HEK293 (cell line): ENCODE results near the gene FOXO1.

Experiments
- CTCF ChIA-PET: fragments of 350-600 bp; formaldehyde crosslinking; extraction: SDS; loops from one replicate; lab custom pipeline; 2021; ENCODE audit warnings: antibody characterized with exemption; lab: Yijun Ruan, JAX
- POLR2A ChIA-PET: fragments of 300-600 bp; formaldehyde crosslinking; extraction: SDS; loops from one replicate; lab custom pipeline; 2020; ENCODE audit warnings: antibody characterized with exemption, inconsistent platforms; lab: Yijun Ruan, JAX
- H3K27ac ChIP-seq: fragments of 200-500 bp; sonication (Bioruptor generic); 2 replicates; pipeline ENCODE4 v1.5.1; 2014; ENCODE audit warnings: low read depth, low read length, control low read depth, inconsistent platforms; ENCODE audit errors: extremely low read depth
- H3K36me3 ChIP-seq, 2 experiments: fragments of 200-500 bp in 1 of 2; sonication (Bioruptor generic) in 1 of 2; 1 replicate in 1 of 2; 2 replicates in 1 of 2; pipeline ENCODE4 v1.5.1; 2014 to 2017; ENCODE audit warnings: inconsistent platforms in 2 of 2, low read length in 2 of 2; ENCODE audit not compliant: control insufficient read depth in 2 of 2, insufficient read depth in 1 of 2
- H3K4me1 ChIP-seq: fragments of 200-500 bp; sonication (Bioruptor generic); 2 replicates; pipeline ENCODE4 v1.5.1; 2014; ENCODE audit warnings: mild to moderate bottlenecking, low read length, inconsistent platforms; ENCODE audit not compliant: control insufficient read depth, insufficient read depth
- H3K4me3 ChIP-seq: 2 replicates; pipeline ENCODE4 v1.5.1; 2011; ENCODE audit warnings: low read depth, mild to moderate bottlenecking, control low read depth, low read length, moderate library complexity
- H3K9me3 ChIP-seq: fragments of 200-500 bp; sonication (Bioruptor generic); 2 replicates; pipeline ENCODE4 v1.5.1; 2014; ENCODE audit warnings: low read depth, low read length, inconsistent platforms; ENCODE audit not compliant: control insufficient read depth, insufficient read depth
- IKZF3 ChIP-seq: fragments of 450-650 bp; IDR thresholded peaks from 2 replicates; pipeline ENCODE4 v1.5.0; 2018; ENCODE audit warnings: missing biosample characterization, mild to moderate bottlenecking, missing genetic modification characterization, moderate library complexity
- RBAK ChIP-seq: fragments of 450-650 bp; formaldehyde crosslinking; IDR thresholded peaks from 2 replicates; pipeline ENCODE4 v1.5.1; 2016; ENCODE audit warnings: missing biosample characterization, missing genetic modification characterization
- SCRT2 ChIP-seq: fragments of 450-650 bp; formaldehyde crosslinking; IDR thresholded peaks from 2 replicates; pipeline ENCODE4 v1.5.1; 2016; ENCODE audit warnings: missing biosample characterization, missing genetic modification characterization
- SP2 ChIP-seq: fragments of 450-650 bp; formaldehyde crosslinking; IDR thresholded peaks from 2 replicates; pipeline ENCODE4 v1.5.1; 2016; ENCODE audit warnings: missing biosample characterization, missing genetic modification characterization
- ZBTB48 ChIP-seq: fragments of 450-650 bp; formaldehyde crosslinking; IDR thresholded peaks from 2 replicates; pipeline ENCODE4 v1.5.1; 2016; ENCODE audit warnings: missing biosample characterization, missing genetic modification characterization
- ZNF157 ChIP-seq: fragments of 450-650 bp; formaldehyde crosslinking; IDR thresholded peaks from 2 replicates; pipeline ENCODE4 v1.5.1; 2016; ENCODE audit warnings: missing biosample characterization, missing genetic modification characterization
- ZNF2 ChIP-seq: fragments of 450-650 bp; formaldehyde crosslinking; IDR thresholded peaks from 2 replicates; pipeline ENCODE4 v1.5.1; 2016; ENCODE audit warnings: missing biosample characterization, missing genetic modification characterization
- ZNF23 ChIP-seq: fragments of 450-650 bp; formaldehyde crosslinking; IDR thresholded peaks from 2 replicates; pipeline ENCODE4 v1.5.1; 2016; ENCODE audit warnings: missing biosample characterization, missing genetic modification characterization, borderline replicate concordance
- ZNF416 ChIP-seq: fragments of 450-650 bp; formaldehyde crosslinking; IDR thresholded peaks from 2 replicates; pipeline ENCODE4 v1.5.1; 2016; ENCODE audit warnings: missing biosample characterization, missing genetic modification characterization
- ZNF433 ChIP-seq: fragments of 450-650 bp; formaldehyde crosslinking; IDR thresholded peaks from 2 replicates; pipeline ENCODE4 v1.5.1; 2016; ENCODE audit warnings: missing biosample characterization, missing genetic modification characterization, low read depth
- ZNF48 ChIP-seq: fragments of 450-650 bp; formaldehyde crosslinking; IDR thresholded peaks from 2 replicates; pipeline ENCODE4 v1.5.1; 2016; ENCODE audit warnings: missing biosample characterization, missing genetic modification characterization
- ZNF501 ChIP-seq: fragments of 450-650 bp; formaldehyde crosslinking; IDR thresholded peaks from 2 replicates; pipeline ENCODE4 v1.5.1; 2016; ENCODE audit warnings: missing biosample characterization, missing genetic modification characterization
- ZNF529 ChIP-seq: fragments of 450-650 bp; formaldehyde crosslinking; IDR thresholded peaks from 2 replicates; pipeline ENCODE4 v1.5.1; 2017; ENCODE audit warnings: missing genetic modification characterization, missing biosample characterization; ENCODE audit not compliant: insufficient replicate concordance
- ZNF558 ChIP-seq: fragments of 450-650 bp; formaldehyde crosslinking; IDR thresholded peaks from 2 replicates; pipeline ENCODE4 v1.5.1; 2016; ENCODE audit warnings: missing biosample characterization, missing genetic modification characterization
- ZNF600 ChIP-seq: fragments of 450-650 bp; formaldehyde crosslinking; IDR thresholded peaks from 2 replicates; pipeline ENCODE4 v1.5.1; 2016; ENCODE audit warnings: missing biosample characterization, missing genetic modification characterization
- ZNF664 ChIP-seq: fragments of 450-650 bp; formaldehyde crosslinking; IDR thresholded peaks from 2 replicates; pipeline ENCODE4 v1.5.1; 2016; ENCODE audit warnings: missing biosample characterization, missing genetic modification characterization
- ZNF701 ChIP-seq: fragments of 450-650 bp; formaldehyde crosslinking; IDR thresholded peaks from 2 replicates; pipeline ENCODE4 v1.5.1; 2016; ENCODE audit warnings: missing biosample characterization, missing genetic modification characterization
- ZNF792 ChIP-seq: fragments of 450-650 bp; formaldehyde crosslinking; IDR thresholded peaks from 2 replicates; pipeline ENCODE4 v1.5.1; 2016; ENCODE audit warnings: missing biosample characterization, missing genetic modification characterization
- ZNF843 ChIP-seq: fragments of 450-650 bp; formaldehyde crosslinking; IDR thresholded peaks from 2 replicates; pipeline ENCODE4 v1.5.1; 2016; ENCODE audit warnings: missing biosample characterization, missing genetic modification characterization
- ZSCAN16 ChIP-seq: fragments of 450-650 bp; formaldehyde crosslinking; IDR thresholded peaks from 2 replicates; pipeline ENCODE4 v1.5.1; 2016; ENCODE audit warnings: missing biosample characterization, missing genetic modification characterization
- TF ChIP-seq, protein P1 (sequence below): fragments of 450-650 bp; formaldehyde crosslinking; IDR thresholded peaks from 2 replicates; pipeline ENCODE4 v1.5.1; 2017; ENCODE audit warnings: missing biosample characterization, missing genetic modification characterization
- TF ChIP-seq, protein P2 (sequence below): fragments of 450-650 bp; formaldehyde crosslinking; IDR thresholded peaks from 2 replicates; pipeline ENCODE4 v1.5.1; 2016; ENCODE audit warnings: missing biosample characterization, missing genetic modification characterization
- TF ChIP-seq, protein P3 (sequence below): fragments of 450-650 bp; formaldehyde crosslinking; IDR thresholded peaks from 2 replicates; pipeline ENCODE4 v1.5.1; 2016; ENCODE audit warnings: missing biosample characterization, missing genetic modification characterization, borderline replicate concordance

FOXO1 gene

DNA sequence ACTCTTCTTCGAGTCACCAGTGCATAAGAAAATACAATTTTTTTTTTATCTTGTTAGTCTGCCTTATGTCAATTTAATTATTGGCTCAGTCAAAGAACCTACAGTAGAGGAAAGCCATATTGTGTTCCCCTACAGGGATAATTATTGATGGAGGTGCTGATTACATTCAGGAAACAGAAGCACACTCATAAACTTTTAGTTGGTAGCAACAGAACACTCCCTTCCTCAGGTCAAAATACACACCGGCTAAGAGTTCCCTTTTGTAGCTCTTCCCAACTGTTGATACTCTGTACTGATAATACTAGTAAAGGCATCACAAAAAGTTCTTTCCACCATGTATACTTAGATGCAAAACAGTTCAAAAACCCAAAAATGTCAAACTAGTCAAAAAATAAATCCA lies 18.4 kb downstream of the FOXO1 start (continued):
- TF ChIP-seq IKZF3 (tag by site-specific recombination) = no peak

DNA sequence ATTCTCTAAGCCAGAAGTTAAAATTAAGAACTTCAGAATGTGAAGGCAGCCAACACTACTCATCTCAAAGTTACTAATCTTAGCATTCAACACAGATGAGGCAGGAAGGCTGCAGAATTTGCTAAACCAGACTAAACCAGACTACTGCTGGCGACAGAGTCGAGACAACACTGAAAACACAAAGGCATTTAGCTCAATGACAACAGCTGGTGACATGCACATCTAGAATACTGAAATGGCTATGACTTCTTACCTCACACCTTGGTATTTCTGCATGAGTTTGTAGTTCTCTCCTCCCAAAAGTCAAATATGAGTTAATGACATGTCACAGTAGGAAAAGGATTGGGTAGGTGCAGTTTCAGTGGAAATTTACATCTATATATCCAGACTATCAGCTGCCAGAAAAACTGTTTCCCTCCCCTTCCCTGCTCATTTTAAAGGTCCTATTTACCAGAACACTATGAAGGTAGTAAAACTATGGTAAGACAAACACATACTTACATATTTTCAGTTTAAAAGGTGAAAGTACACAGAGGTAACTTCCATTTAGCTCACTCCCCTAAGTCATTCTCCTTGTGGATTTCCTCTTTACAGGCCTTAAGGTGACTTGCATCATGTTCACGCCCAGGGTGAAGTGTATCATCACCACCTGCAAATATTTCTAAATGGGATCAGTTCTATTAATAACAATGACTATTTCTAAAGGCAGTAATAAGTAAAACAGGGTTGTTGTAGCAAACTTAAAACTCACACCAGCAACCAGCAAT lies 21.4 kb downstream of the FOXO1 start:
- H3K36me3 ChIP-seq = no peaks in the 10 kb centered on the region
- CTCF ChIA-PET = no interaction called here
- POLR2A ChIA-PET = interaction anchor here (0.6 kb wide), 1 partner anchor 156 kb away, joined by 5 read pairs; no protein-coding TSS in a partner anchor
- TF ChIP-seq SCRT2 (tag by site-specific recombination) (no peak), ZNF433 (no peak), SP2 (no peak), ZNF501 (tag by site-specific recombination) (no peak), ZNF664 (tag by site-specific recombination) (no peak), ZNF2 (no peak), RBAK (tag by site-specific recombination) (no peak), ZNF792 (no peak), ZNF529 (tag by site-specific recombination) (no peak), ZNF157 (tag by site-specific recombination) (no peak)
- peaks cover 8% of the 10 kb centered on the region; the same call in 1 of the 2 replicates for H3K4me1 ChIP-seq
- H3K4me3 ChIP-seq = no peak overlapping the region
- no peak overlapping the region for H3K27ac ChIP-seq
- no peaks in the 10 kb centered on the region for H3K9me3 ChIP-seq

DNA sequence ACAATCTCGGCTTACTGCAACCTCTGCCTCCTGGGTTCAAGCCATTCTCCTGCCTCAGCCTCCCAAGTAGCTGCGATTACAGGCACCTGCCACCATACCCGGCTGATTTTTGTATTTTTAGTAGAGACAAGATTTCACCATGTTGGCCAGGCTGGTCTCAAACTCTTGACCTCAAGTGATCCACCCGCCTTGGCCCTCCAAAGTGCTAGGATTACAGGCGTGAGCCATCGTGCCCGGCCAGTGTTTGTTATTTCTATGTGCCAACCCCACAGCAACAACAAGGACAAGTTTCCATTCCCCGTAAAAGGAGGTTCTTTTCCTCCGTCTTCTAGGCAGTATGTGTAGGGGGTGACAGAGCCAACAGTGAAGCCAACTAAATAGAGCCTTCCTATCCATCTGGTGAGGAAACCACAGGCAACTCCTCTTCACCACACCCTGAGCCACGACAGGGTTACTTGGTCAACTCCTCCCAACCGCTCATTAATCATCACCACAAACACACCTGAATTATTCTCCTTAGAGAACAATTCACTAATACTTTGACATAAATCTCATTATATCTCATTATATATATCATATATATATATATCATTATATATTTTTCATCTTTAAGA lies 25.5 kb downstream of the FOXO1 start:
- Histone ChIP-seq H3K4me1 (peaks cover 7% of the 10 kb centered on the region; the same call in 1 of the 2 replicates), H3K9me3 (no peaks in the 10 kb centered on the region), H3K27ac (no peak overlapping the region), H3K4me3 (no peak overlapping the region), H3K36me3 (no peaks in the 10 kb centered on the region)
- CTCF ChIA-PET = no interaction called here
- POLR2A ChIA-PET = no interaction called here
- TF ChIP-seq ZNF416 (tag by site-specific recombination) (no peak), ZNF843 (tag by site-specific recombination) (no peak), ZBTB48 (tag by site-specific recombination) (no peak), ZNF600 (tag by site-specific recombination) (no peak), ZNF558 (tag by site-specific recombination) (no peak), ZNF23 (tag by site-specific recombination) (no peak), ZNF48 (tag by site-specific recombination) (no peak), ZSCAN16 (tag by site-specific recombination) (no peak), ZNF701 (tag by site-specific recombination) (no peak)
- TF ChIP-seq, protein P1, sequence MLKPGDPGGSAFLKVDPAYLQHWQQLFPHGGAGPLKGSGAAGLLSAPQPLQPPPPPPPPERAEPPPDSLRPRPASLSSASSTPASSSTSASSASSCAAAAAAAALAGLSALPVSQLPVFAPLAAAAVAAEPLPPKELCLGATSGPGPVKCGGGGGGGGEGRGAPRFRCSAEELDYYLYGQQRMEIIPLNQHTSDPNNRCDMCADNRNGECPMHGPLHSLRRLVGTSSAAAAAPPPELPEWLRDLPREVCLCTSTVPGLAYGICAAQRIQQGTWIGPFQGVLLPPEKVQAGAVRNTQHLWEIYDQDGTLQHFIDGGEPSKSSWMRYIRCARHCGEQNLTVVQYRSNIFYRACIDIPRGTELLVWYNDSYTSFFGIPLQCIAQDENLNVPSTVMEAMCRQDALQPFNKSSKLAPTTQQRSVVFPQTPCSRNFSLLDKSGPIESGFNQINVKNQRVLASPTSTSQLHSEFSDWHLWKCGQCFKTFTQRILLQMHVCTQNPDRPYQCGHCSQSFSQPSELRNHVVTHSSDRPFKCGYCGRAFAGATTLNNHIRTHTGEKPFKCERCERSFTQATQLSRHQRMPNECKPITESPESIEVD (tag by site-specific recombination) = no peak
- TF ChIP-seq, protein P2, sequence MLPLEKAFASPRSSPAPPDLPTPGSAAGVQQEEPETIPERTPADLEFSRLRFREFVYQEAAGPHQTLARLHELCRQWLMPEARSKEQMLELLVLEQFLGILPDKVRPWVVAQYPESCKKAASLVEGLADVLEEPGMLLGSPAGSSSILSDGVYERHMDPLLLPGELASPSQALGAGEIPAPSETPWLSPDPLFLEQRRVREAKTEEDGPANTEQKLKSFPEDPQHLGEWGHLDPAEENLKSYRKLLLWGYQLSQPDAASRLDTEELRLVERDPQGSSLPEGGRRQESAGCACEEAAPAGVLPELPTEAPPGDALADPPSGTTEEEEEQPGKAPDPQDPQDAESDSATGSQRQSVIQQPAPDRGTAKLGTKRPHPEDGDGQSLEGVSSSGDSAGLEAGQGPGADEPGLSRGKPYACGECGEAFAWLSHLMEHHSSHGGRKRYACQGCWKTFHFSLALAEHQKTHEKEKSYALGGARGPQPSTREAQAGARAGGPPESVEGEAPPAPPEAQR (tag by site-specific recombination) = no peak
- TF ChIP-seq, protein P3, sequence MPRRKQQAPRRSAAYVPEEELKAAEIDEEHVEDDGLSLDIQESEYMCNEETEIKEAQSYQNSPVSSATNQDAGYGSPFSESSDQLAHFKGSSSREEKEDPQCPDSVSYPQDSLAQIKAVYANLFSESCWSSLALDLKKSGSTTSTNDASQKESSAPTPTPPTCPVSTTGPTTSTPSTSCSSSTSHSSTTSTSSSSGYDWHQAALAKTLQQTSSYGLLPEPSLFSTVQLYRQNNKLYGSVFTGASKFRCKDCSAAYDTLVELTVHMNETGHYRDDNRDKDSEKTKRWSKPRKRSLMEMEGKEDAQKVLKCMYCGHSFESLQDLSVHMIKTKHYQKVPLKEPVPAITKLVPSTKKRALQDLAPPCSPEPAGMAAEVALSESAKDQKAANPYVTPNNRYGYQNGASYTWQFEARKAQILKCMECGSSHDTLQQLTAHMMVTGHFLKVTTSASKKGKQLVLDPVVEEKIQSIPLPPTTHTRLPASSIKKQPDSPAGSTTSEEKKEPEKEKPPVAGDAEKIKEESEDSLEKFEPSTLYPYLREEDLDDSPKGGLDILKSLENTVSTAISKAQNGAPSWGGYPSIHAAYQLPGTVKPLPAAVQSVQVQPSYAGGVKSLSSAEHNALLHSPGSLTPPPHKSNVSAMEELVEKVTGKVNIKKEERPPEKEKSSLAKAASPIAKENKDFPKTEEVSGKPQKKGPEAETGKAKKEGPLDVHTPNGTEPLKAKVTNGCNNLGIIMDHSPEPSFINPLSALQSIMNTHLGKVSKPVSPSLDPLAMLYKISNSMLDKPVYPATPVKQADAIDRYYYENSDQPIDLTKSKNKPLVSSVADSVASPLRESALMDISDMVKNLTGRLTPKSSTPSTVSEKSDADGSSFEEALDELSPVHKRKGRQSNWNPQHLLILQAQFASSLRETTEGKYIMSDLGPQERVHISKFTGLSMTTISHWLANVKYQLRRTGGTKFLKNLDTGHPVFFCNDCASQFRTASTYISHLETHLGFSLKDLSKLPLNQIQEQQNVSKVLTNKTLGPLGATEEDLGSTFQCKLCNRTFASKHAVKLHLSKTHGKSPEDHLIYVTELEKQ (tag by site-specific recombination) = no peak
- TF ChIP-seq, all 188 proteins: peak for 0
